NCI-H226 (cell line): ENCODE results near the gene ZFR2.

Experiments
- DNase-seq: peaks from one replicate; pipeline ENCODE4 v3.0.0-alpha.2; 2015

The ZFR2 gene

GRCh38 chr19:3785938-3786824 lies 82.7 kb downstream of the ZFR2 start, which contains the start of gene MATK:
TSS of gene MATK (minus strand) at chr19:3786381. CDS start at chr19:3785135, 1,246 bp downstream.
- DNase-seq = no peak

- DNase-seq = no peak
Measured at GRCh38 chr19:3785451-3785937, 83.3 kb downstream of the ZFR2 start.

GRCh38 chr19:3784607-3785450 lies 84.0 kb downstream of the ZFR2 start:
- peak; percentile 68 for DNase-seq

- DNase-seq = no peak
Measured at GRCh38 chr19:3783660-3784584, 84.9 kb downstream of the ZFR2 start.

GRCh38 chr19:3782903-3783302 lies 85.9 kb downstream of the ZFR2 start:
- DNase-seq = no peak

- DNase-seq = no peak
Measured at GRCh38 chr19:3782330-3782729, 86.5 kb downstream of the ZFR2 start.

- no peak for DNase-seq
Measured at GRCh38 chr19:3781603-3782002, 87.2 kb downstream of the ZFR2 start.

GRCh38 chr19:3780786-3781304 lies 88.0 kb downstream of the ZFR2 start:
- DNase-seq = no peak

- DNase-seq = no peak
Measured at GRCh38 chr19:3778899-3779723, 89.7 kb downstream of the ZFR2 start.

GRCh38 chr19:3778104-3778867 lies 90.6 kb downstream of the ZFR2 start:
- DNase-seq = no peak

GRCh38 chr19:3776479-3777040 lies 92.3 kb downstream of the ZFR2 start:
- no peak for DNase-seq

- no peak for DNase-seq
Measured at GRCh38 chr19:3775831-3776230, 93.0 kb downstream of the ZFR2 start.

- no peak for DNase-seq
Measured at GRCh38 chr19:3775374-3775711, 93.5 kb downstream of the ZFR2 start.

GRCh38 chr19:3774621-3775373 lies 94.0 kb downstream of the ZFR2 start:
- DNase-seq = no peak

GRCh38 chr19:3773814-3774515 lies 94.9 kb downstream of the ZFR2 start:
- no peak for DNase-seq

GRCh38 chr19:3771906-3772455 lies 96.9 kb downstream of the ZFR2 start, which contains the start of gene RAX2:
TSS of gene RAX2 (minus strand) at chr19:3772228. CDS start at chr19:3771742, 486 bp downstream.
- no peak for DNase-seq

GRCh38 chr19:3771000-3771905 lies 97.6 kb downstream of the ZFR2 start:
- no peak for DNase-seq
